GM18520 (cell line): Measurements from ENCODE around the gene EIF5.

Experiments
- ATAC-seq: cut with Tn5 transposase; IDR thresholded peaks from one replicate; pipeline ENCODE4 v1.9.1; 2021; ENCODE audit not compliant: unreplicated experiment

Gene EIF5

GRCh38 chr14:103361867-103362266, 27.8 kb downstream of the EIF5 start:
- ATAC-seq = no peak

- ATAC-seq = no peak
Observed at GRCh38 chr14:103362780-103363179, 28.7 kb downstream of the EIF5 start.

GRCh38 chr14:103366741-103367140, 32.7 kb downstream of the EIF5 start:
- ATAC-seq = no peak

GRCh38 chr14:103367995-103368394, 34.0 kb downstream of the EIF5 start:
- no peak for ATAC-seq

GRCh38 chr14:103370087-103370486, 36.0 kb downstream of the EIF5 start:
- ATAC-seq = no peak

- ATAC-seq = no peak
Observed at GRCh38 chr14:103372017-103372416, 38.0 kb downstream of the EIF5 start.

GRCh38 chr14:103372552-103373304, 38.7 kb downstream of the EIF5 start:
- ATAC-seq = no peak

GRCh38 chr14:103374121-103374520, 40.1 kb downstream of the EIF5 start:
- ATAC-seq = no peak

- ATAC-seq = no peak
Observed at GRCh38 chr14:103377522-103378037, 43.5 kb downstream of the EIF5 start.

- ATAC-seq = no peak
Observed at GRCh38 chr14:103378038-103378854, 44.2 kb downstream of the EIF5 start.

GRCh38 chr14:103380719-103381377, 46.8 kb downstream of the EIF5 start:
- no peak for ATAC-seq

- ATAC-seq = no peak
Observed at GRCh38 chr14:103382376-103382775, 48.3 kb downstream of the EIF5 start.

- ATAC-seq = no peak
Observed at GRCh38 chr14:103384450-103385151, 50.6 kb downstream of the EIF5 start.

- peak; percentile 95 for ATAC-seq
Observed at GRCh38 chr14:103385152-103385928, 51.3 kb downstream of the EIF5 start, which contains the start of gene MARK3. Gene MARK3, plus strand, starts transcription at chr14:103385415. Its CDS starts 615 bp downstream, at chr14:103386030.

- no peak for ATAC-seq
Observed at GRCh38 chr14:103385929-103386712, 52.1 kb downstream of the EIF5 start.

GRCh38 chr14:103386713-103387329, 52.8 kb downstream of the EIF5 start:
- ATAC-seq = no peak

GRCh38 chr14:103388664-103389063, 54.6 kb downstream of the EIF5 start:
- ATAC-seq = no peak

GRCh38 chr14:103390605-103391004, 56.6 kb downstream of the EIF5 start:
- no peak for ATAC-seq

GRCh38 chr14:103391048-103391447, 57.0 kb downstream of the EIF5 start:
- ATAC-seq = no peak
